ENCODE data around the gene NUMBL.
A peak's percentile ranks its signal among the peaks of the same experiment; 100 is the strongest.

NUMBL gene

GRCh38 chr19:40690693-40691420 is 406 bp upstream of the NUMBL start:
- H3K4me1 Mint-ChIP-seq = peaks cover 26% of the 10 kb centered on the region
- H3K27ac Mint-ChIP-seq = peak overlapping the region; percentile 96 to 98 (median 97)
- H3K36me3 Mint-ChIP-seq (ENCODE audit: low read depth) = peaks cover 14% of the 10 kb centered on the region
- no peaks in the 10 kb centered on the region for H3K27me3 Mint-ChIP-seq (ENCODE audit: low read depth)
- no peaks in the 10 kb centered on the region for H3K9me3 Mint-ChIP-seq
- H3K4me3 Mint-ChIP-seq = peak overlapping the region; percentile 84 to 93 (median 85)
- TF ChIP-seq CTCF (IDR thresholded peaks at IDR 0.05; ENCODE audit: unreplicated experiment in 3 of 3) = no peak

GRCh38 chr19:40689339-40690049 is 957 bp downstream of the NUMBL start:
- Mint-ChIP-seq H3K27ac (no peak overlapping the region), H3K4me3 (no peak overlapping the region), H3K36me3 (ENCODE audit: low read depth) (peaks cover 24% of the 10 kb centered on the region), H3K4me1 (peaks cover 33% of the 10 kb centered on the region), H3K27me3 (ENCODE audit: low read depth) (no peaks in the 10 kb centered on the region), H3K9me3 (no peaks in the 10 kb centered on the region)
- no peak for TF ChIP-seq CTCF (IDR thresholded peaks at IDR 0.05; ENCODE audit: unreplicated experiment in 3 of 3)

- H3K4me3 Mint-ChIP-seq = no peak overlapping the region
- H3K36me3 Mint-ChIP-seq (ENCODE audit: low read depth) = peaks cover 19% of the 10 kb centered on the region
- H3K27me3 Mint-ChIP-seq (ENCODE audit: low read depth) = no peaks in the 10 kb centered on the region
- H3K4me1 Mint-ChIP-seq = peaks cover 30% of the 10 kb centered on the region
- H3K27ac Mint-ChIP-seq = no peak overlapping the region
- no peaks in the 10 kb centered on the region for H3K9me3 Mint-ChIP-seq
- TF ChIP-seq CTCF (IDR thresholded peaks at IDR 0.05; ENCODE audit: unreplicated experiment in 3 of 3) = no peak
These were observed 1.5 kb downstream of the NUMBL start for GRCh38 chr19:40688987-40689338.

- H3K36me3 Mint-ChIP-seq (ENCODE audit: low read depth) = peaks cover 19% of the 10 kb centered on the region
- H3K4me1 Mint-ChIP-seq = peaks cover 30% of the 10 kb centered on the region
- no peaks in the 10 kb centered on the region for H3K9me3 Mint-ChIP-seq
- no peak overlapping the region for H3K27ac Mint-ChIP-seq
- no peak for TF ChIP-seq CTCF (IDR thresholded peaks at IDR 0.05; ENCODE audit: unreplicated experiment in 3 of 3)
- no peaks in the 10 kb centered on the region for H3K27me3 Mint-ChIP-seq (ENCODE audit: low read depth)
- no peak overlapping the region for H3K4me3 Mint-ChIP-seq
These were observed 2.1 kb downstream of the NUMBL start for GRCh38 chr19:40688309-40688708.

- no peak for TF ChIP-seq CTCF (IDR thresholded peaks at IDR 0.05; ENCODE audit: unreplicated experiment in 3 of 3)
- H3K36me3 Mint-ChIP-seq (ENCODE audit: low read depth) = peaks cover 23% of the 10 kb centered on the region
- H3K4me3 Mint-ChIP-seq = no peak overlapping the region
- peaks cover 29% of the 10 kb centered on the region for H3K4me1 Mint-ChIP-seq
- no peaks in the 10 kb centered on the region for H3K9me3 Mint-ChIP-seq
- no peak overlapping the region for H3K27ac Mint-ChIP-seq
- H3K27me3 Mint-ChIP-seq (ENCODE audit: low read depth) = no peaks in the 10 kb centered on the region
These were observed 2.9 kb downstream of the NUMBL start for GRCh38 chr19:40687525-40688016.

All from nephron (organoid).